ENCODE measurements around the gene ADD1.

The ADD1 gene

GRCh38 chr4:2869659-2870058, 26.0 kb downstream of the ADD1 start:
- no peak for DNase-seq (ENCODE audit: low read depth)
- TF ChIP-seq, protein P1, sequence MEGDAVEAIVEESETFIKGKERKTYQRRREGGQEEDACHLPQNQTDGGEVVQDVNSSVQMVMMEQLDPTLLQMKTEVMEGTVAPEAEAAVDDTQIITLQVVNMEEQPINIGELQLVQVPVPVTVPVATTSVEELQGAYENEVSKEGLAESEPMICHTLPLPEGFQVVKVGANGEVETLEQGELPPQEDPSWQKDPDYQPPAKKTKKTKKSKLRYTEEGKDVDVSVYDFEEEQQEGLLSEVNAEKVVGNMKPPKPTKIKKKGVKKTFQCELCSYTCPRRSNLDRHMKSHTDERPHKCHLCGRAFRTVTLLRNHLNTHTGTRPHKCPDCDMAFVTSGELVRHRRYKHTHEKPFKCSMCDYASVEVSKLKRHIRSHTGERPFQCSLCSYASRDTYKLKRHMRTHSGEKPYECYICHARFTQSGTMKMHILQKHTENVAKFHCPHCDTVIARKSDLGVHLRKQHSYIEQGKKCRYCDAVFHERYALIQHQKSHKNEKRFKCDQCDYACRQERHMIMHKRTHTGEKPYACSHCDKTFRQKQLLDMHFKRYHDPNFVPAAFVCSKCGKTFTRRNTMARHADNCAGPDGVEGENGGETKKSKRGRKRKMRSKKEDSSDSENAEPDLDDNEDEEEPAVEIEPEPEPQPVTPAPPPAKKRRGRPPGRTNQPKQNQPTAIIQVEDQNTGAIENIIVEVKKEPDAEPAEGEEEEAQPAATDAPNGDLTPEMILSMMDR (IDR thresholded peaks at IDR 0.05; ENCODE audit: low read depth, low read length, missing control alignments): no peak
- no peak overlapping the region for H3K4me3 ChIP-seq (ENCODE audit: low read depth, low read length)

DNA sequence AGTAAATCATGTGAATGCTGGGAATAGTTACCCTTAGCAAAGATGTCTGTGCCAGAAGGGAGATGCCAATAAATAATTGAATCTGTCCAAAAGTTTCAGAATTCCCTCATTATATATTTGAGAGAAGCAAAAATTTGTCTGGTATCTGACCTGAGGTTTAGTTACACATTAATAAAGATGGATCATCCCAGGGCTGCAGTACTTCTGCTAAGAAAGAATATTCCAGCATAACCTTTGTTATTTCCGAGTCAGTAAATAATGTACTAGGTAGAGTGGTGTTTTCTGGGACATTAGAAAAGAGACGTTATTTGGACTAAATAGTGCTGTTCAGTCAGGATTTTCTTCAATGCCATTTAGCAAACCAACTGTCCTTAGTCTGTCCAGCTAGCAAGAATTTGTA, 26.4 kb downstream of the ADD1 start:
- DNase-seq (ENCODE audit: low read depth): no peak
- H3K4me3 ChIP-seq (ENCODE audit: low read depth, low read length): no peak overlapping the region
- TF ChIP-seq, protein P1 (IDR thresholded peaks at IDR 0.05; ENCODE audit: low read depth, low read length, missing control alignments): no peak

- no peak overlapping the region for H3K4me3 ChIP-seq (ENCODE audit: low read depth, low read length)
- TF ChIP-seq, protein P1 (IDR thresholded peaks at IDR 0.05; ENCODE audit: low read depth, low read length, missing control alignments): no peak
- DNase-seq (ENCODE audit: low read depth): no peak
These were observed 27.8 kb downstream of the ADD1 start for GRCh38 chr4:2871466-2871865.

DNA sequence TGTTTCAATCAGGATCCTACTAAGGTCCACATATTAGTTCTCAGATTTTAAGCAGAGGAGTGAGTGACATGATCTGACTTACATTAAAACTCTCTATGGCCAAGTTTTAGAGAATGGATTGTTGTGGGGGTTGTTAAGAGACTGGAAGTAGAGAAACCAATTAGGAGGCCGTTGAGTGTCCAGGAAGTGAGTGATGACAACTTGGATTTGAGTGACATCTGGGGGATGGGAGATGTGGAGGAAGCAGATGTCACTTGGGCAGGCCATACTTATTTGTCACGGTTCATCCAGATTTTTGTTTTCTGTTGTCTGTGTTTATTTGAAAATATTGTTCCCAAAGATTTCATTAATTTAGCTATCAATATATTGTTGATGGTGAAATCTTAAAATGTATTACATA, 28.3 kb downstream of the ADD1 start:
- no peak for DNase-seq (ENCODE audit: low read depth)
- no peak overlapping the region for H3K4me3 ChIP-seq (ENCODE audit: low read depth, low read length)
- TF ChIP-seq, protein P1 (IDR thresholded peaks at IDR 0.05; ENCODE audit: low read depth, low read length, missing control alignments): no peak

GRCh38 chr4:2873329-2873728, 29.7 kb downstream of the ADD1 start:
- DNase-seq (ENCODE audit: low read depth): no peak

DNA sequence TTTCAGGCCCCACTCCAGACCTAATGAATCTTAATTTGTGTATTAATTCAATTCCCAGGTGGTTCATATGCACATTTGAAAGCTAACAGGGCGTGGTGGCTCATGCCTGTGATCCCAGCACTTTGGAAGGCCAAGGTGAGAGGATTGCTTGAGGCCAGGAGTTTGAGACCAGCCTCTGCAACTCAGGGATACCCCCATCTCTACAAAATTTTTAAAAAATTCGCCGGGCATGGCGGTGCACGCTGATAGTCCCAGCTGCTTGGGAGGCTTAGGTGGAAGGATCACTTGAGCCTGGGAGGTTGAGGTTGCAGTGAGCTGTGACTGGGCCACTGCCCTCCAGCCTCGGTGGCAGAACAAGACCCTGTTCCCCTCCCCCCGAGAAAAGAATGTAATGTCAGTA, 31.2 kb downstream of the ADD1 start:
- TF ChIP-seq, protein P1 (IDR thresholded peaks at IDR 0.05; ENCODE audit: low read depth, low read length, missing control alignments): no peak
- DNase-seq (ENCODE audit: low read depth): no peak
- H3K4me3 ChIP-seq (ENCODE audit: low read depth, low read length): no peak overlapping the region

More at GRCh38 chr4:2873329-2873728, 29.7 kb downstream of the ADD1 start:
- H3K4me3 ChIP-seq (ENCODE audit: low read depth, low read length): no peak overlapping the region
- TF ChIP-seq, protein P1 (IDR thresholded peaks at IDR 0.05; ENCODE audit: low read depth, low read length, missing control alignments): no peak

GRCh38 chr4:2875556-2875955, 31.9 kb downstream of the ADD1 start:
- H3K4me3 ChIP-seq (ENCODE audit: low read depth, low read length): no peak overlapping the region
- no peak for DNase-seq (ENCODE audit: low read depth)
- TF ChIP-seq, protein P1 (IDR thresholded peaks at IDR 0.05; ENCODE audit: low read depth, low read length, missing control alignments): no peak

Measured in GM12864 (cell line).